HG03521 (cell line): ENCODE measurements around the gene CRNKL1.

Experiments used
- ATAC-seq: cut with Tn5 transposase; IDR thresholded peaks from one replicate; pipeline ENCODE4 v1.9.1; 2021; ENCODE audit warnings: mild to moderate bottlenecking, moderate library complexity; ENCODE audit not compliant: unreplicated experiment

Gene CRNKL1

GRCh38 chr20:20052074-20052970, at the start of gene CRNKL1, which contains the start of gene CFAP61:
CRNKL1 (minus strand) TSS chr20:20052466; CDS start chr20:20052342, 124 bp downstream.
CFAP61 (plus strand) TSS chr20:20052532; CDS start chr20:20056654, 4,122 bp downstream.
- ATAC-seq, result peak; percentile 91

- ATAC-seq, result no peak
Measured at GRCh38 chr20:20100881-20101280, 48.6 kb upstream of the CRNKL1 start.

- ATAC-seq, result no peak
Measured at GRCh38 chr20:20096421-20096820, 44.2 kb upstream of the CRNKL1 start.

- no peak for ATAC-seq
Measured at GRCh38 chr20:20095114-20095872, 43.0 kb upstream of the CRNKL1 start.

GRCh38 chr20:20094410-20094809, 42.1 kb upstream of the CRNKL1 start:
- ATAC-seq, result no peak

- ATAC-seq, result no peak
Measured at GRCh38 chr20:20092827-20093226, 40.6 kb upstream of the CRNKL1 start.

GRCh38 chr20:20089939-20090338, 37.7 kb upstream of the CRNKL1 start:
- ATAC-seq, result no peak

- no peak for ATAC-seq
Measured at GRCh38 chr20:20089018-20089417, 36.8 kb upstream of the CRNKL1 start.

- ATAC-seq, result no peak
Measured at GRCh38 chr20:20085812-20086211, 33.5 kb upstream of the CRNKL1 start.

GRCh38 chr20:20085071-20085470, 32.8 kb upstream of the CRNKL1 start:
- ATAC-seq, result no peak

- ATAC-seq, result no peak
Measured at GRCh38 chr20:20084296-20084752, 32.1 kb upstream of the CRNKL1 start.

GRCh38 chr20:20083807-20084206, 31.5 kb upstream of the CRNKL1 start:
- no peak for ATAC-seq

GRCh38 chr20:20079102-20079784, 27.0 kb upstream of the CRNKL1 start:
- no peak for ATAC-seq

- ATAC-seq, result no peak
Measured at GRCh38 chr20:20078041-20078440, 25.8 kb upstream of the CRNKL1 start.

GRCh38 chr20:20076297-20077065, 24.2 kb upstream of the CRNKL1 start:
- ATAC-seq, result no peak

- ATAC-seq, result no peak
Measured at GRCh38 chr20:20075032-20075431, 22.8 kb upstream of the CRNKL1 start.

GRCh38 chr20:20073801-20074371, 21.6 kb upstream of the CRNKL1 start:
- no peak for ATAC-seq

GRCh38 chr20:20070871-20071726, 18.8 kb upstream of the CRNKL1 start:
- ATAC-seq, result no peak

GRCh38 chr20:20065361-20065760, 13.1 kb upstream of the CRNKL1 start:
- ATAC-seq, result no peak
